Neural progenitor cell (in vitro differentiated cells): ENCODE data around the gene GLIS1. TPM values are rescaled to one million over a fixed set of nuclear protein-coding genes. Genes with fewer than 3 reads are reported as not detected.

Source experiments
- DNase-seq: peaks from one replicate; pipeline ENCODE4 v3.0.0-alpha.2; 2016; ENCODE audit warnings: low spot score
- H2AFZ ChIP-seq: fragments of 200-600 bp; sonication (generic); replicated peaks from 2 replicates; pipeline ENCODE4 v1.6.1; 2016; ENCODE audit warnings: antibody characterized with exemption
- H3F3A ChIP-seq: fragments of 200-600 bp; sonication (generic); 2 replicates; pipeline ENCODE4 v1.6.1; 2016; ENCODE audit warnings: antibody characterized with exemption, low read depth
- H3K27ac ChIP-seq: fragments of 200-600 bp; sonication (generic); 2 replicates; pipeline ENCODE4 v1.5.1; 2016; ENCODE audit warnings: mild to moderate bottlenecking
- H3K27me3 ChIP-seq: fragments of 200-600 bp; sonication (generic); 2 replicates; pipeline ENCODE4 v1.6.1; 2016; ENCODE audit warnings: mild to moderate bottlenecking, moderate library complexity
- H3K36me3 ChIP-seq: fragments of 200-600 bp; sonication (generic); 2 replicates; pipeline ENCODE4 v1.5.1; 2016
- H3K4me1 ChIP-seq: fragments of 200-600 bp; sonication (generic); 2 replicates; pipeline ENCODE4 v1.6.1; 2016; ENCODE audit warnings: mixed run types
- H3K4me2 ChIP-seq: fragments of 200-600 bp; sonication (generic); 2 replicates; pipeline ENCODE4 v1.6.1; 2016
- H3K4me3 ChIP-seq: fragments of 200-600 bp; sonication (generic); 2 replicates; pipeline ENCODE4 v1.5.1; 2016
- H3K79me2 ChIP-seq: fragments of 200-600 bp; sonication (generic); 2 replicates; pipeline ENCODE4 v1.6.1; 2016; ENCODE audit warnings: low read depth
- H3K9ac ChIP-seq: fragments of 200-600 bp; sonication (generic); 2 replicates; pipeline ENCODE4 v1.6.1; 2016
- H3K9me3 ChIP-seq: fragments of 200-600 bp; sonication (generic); 2 replicates; pipeline ENCODE4 v1.5.1; 2016; ENCODE audit warnings: low read depth
- H4K20me1 ChIP-seq: fragments of 200-600 bp; sonication (generic); 2 replicates; pipeline ENCODE4 v1.6.1; 2016; ENCODE audit warnings: low read depth
- H3K27ac Mint-ChIP-seq: 3 replicates; pipeline ENCODE4 v1.8.0; 2021; ENCODE audit warnings: mixed read lengths
- H3K27me3 Mint-ChIP-seq: 2 replicates; pipeline ENCODE4 v1.8.0; 2022; ENCODE audit warnings: low read depth, mild to moderate bottlenecking, inconsistent platforms, moderate library complexity, mixed read lengths; ENCODE audit not compliant: insufficient read depth
- H3K36me3 Mint-ChIP-seq: 3 replicates; pipeline ENCODE4 v1.8.0; 2021; ENCODE audit warnings: mixed read lengths
- H3K4me1 Mint-ChIP-seq: 3 replicates; pipeline ENCODE4 v1.8.0; 2021; ENCODE audit warnings: mixed read lengths
- H3K4me3 Mint-ChIP-seq: 3 replicates; pipeline ENCODE4 v1.8.0; 2021; ENCODE audit warnings: mild to moderate bottlenecking, moderate library complexity, mixed read lengths
- H3K9me3 Mint-ChIP-seq: 3 replicates; pipeline ENCODE4 v1.8.0; 2020; ENCODE audit warnings: mixed read lengths
- EZH2 ChIP-seq: fragments of 200-600 bp; sonication (generic); IDR thresholded peaks from 2 replicates; pipeline ENCODE4 v1.6.1; 2017; ENCODE audit warnings: antibody characterized with exemption, mild to moderate bottlenecking, moderate library complexity
- EZH2phosphoT487 ChIP-seq: fragments of 200-600 bp; sonication (generic); IDR thresholded peaks from 2 replicates; pipeline ENCODE4 v1.6.1; 2017; ENCODE audit warnings: antibody characterized with exemption
- total RNA-seq: library from RNA; depleted of rRNA; stranded (reverse); fragments of >200 nt; gene quantifications from 2 replicates; pipeline ENCODE4 v1.2.3, GENCODE V29; 2015; ENCODE audit warnings: low replicate concordance
- TF ChIP-seq, protein P1 (sequence below): fragments of 200-600 bp; sonication (generic); IDR thresholded peaks from 2 replicates; pipeline ENCODE4 v1.5.1; 2017; ENCODE audit warnings: antibody characterized with exemption, mild to moderate bottlenecking

GLIS1 gene
- total RNA-seq, 1 donor from 2014 or later, result not detected

DNA sequence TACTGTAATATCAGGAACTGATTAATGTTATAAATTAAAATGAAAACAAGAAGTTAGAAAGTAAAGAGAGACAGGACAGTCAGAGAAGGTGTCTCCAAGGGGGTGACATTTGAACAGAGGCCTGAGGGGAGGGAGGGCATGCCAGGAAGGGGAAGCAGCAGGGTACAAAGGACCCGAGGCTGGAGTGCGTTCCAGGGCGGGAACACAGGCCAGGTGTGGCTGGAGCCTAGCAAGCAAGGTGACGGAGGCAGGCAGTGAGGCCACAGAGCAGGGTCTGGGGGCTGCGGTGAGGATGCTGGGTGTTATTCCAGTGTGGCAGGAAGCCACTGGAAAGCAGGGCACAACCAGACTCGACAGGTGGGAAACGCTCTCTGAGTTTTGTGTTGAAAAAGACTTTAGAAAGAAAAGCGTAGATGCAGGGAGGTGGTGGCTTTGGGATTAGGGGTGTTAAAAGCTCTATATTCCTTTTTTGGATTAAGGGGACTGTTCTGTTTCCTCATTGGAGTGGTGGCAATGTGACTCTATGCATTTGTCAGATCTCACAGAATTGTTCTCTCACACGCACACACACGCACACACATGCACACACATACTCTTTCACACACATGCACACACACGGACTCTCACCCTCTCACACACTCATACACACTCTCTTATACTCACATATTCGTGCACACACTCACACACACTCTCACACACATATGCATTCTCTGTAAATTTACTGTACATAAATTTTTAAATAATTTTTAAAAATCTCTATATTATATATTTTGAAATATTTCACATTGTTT lies 124.5 kb downstream of the GLIS1 start:
- Histone ChIP-seq H4K20me1 (no peaks in the 10 kb centered on the region), H3K4me2 (no peak overlapping the region), H3F3A (no peaks in the 10 kb centered on the region), H3K9me3 (peaks cover 6% of the 10 kb centered on the region), H2AFZ (peak overlapping the region; percentile 45), H3K4me1 (no peaks in the 10 kb centered on the region), H3K4me3 (no peak overlapping the region), H3K36me3 (no peaks in the 10 kb centered on the region), H3K79me2 (no peaks in the 10 kb centered on the region), H3K27me3 (no peaks in the 10 kb centered on the region), H3K9ac (no peak overlapping the region), H3K27ac (no peak overlapping the region)
- Mint-ChIP-seq H3K27ac (no peak overlapping the region), H3K4me3 (no peak overlapping the region), H3K4me1 (no peaks in the 10 kb centered on the region), H3K27me3 (peaks cover 2% of the 10 kb centered on the region), H3K36me3 (peaks cover 1% of the 10 kb centered on the region), H3K9me3 (peaks cover 18% of the 10 kb centered on the region)
- DNase-seq, result no peak
- TF ChIP-seq EZH2, result no peak
- TF ChIP-seq, protein P1, sequence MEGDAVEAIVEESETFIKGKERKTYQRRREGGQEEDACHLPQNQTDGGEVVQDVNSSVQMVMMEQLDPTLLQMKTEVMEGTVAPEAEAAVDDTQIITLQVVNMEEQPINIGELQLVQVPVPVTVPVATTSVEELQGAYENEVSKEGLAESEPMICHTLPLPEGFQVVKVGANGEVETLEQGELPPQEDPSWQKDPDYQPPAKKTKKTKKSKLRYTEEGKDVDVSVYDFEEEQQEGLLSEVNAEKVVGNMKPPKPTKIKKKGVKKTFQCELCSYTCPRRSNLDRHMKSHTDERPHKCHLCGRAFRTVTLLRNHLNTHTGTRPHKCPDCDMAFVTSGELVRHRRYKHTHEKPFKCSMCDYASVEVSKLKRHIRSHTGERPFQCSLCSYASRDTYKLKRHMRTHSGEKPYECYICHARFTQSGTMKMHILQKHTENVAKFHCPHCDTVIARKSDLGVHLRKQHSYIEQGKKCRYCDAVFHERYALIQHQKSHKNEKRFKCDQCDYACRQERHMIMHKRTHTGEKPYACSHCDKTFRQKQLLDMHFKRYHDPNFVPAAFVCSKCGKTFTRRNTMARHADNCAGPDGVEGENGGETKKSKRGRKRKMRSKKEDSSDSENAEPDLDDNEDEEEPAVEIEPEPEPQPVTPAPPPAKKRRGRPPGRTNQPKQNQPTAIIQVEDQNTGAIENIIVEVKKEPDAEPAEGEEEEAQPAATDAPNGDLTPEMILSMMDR, result no peak
- no peak for TF ChIP-seq EZH2phosphoT487

- peaks cover 8% of the 10 kb centered on the region for H3K4me1 Mint-ChIP-seq
- Histone ChIP-seq H4K20me1 (no peaks in the 10 kb centered on the region), H3K27ac (no peak overlapping the region), H3K36me3 (no peaks in the 10 kb centered on the region), H3F3A (no peaks in the 10 kb centered on the region), H3K27me3 (no peaks in the 10 kb centered on the region), H3K4me1 (no peaks in the 10 kb centered on the region), H3K79me2 (no peaks in the 10 kb centered on the region), H3K9ac (no peak overlapping the region), H3K9me3 (peaks cover 6% of the 10 kb centered on the region), H3K4me2 (no peak overlapping the region), H2AFZ (no peak overlapping the region), H3K4me3 (no peak overlapping the region)
- no peak for DNase-seq
- TF ChIP-seq EZH2 (no peak), EZH2phosphoT487 (no peak)
- TF ChIP-seq, protein P1, result no peak
- H3K27ac Mint-ChIP-seq, result no peak overlapping the region
- peaks cover 18% of the 10 kb centered on the region for H3K9me3 Mint-ChIP-seq
- H3K4me3 Mint-ChIP-seq, result no peak overlapping the region
- H3K36me3 Mint-ChIP-seq, result peaks cover 1% of the 10 kb centered on the region
- peaks cover 9% of the 10 kb centered on the region for H3K27me3 Mint-ChIP-seq
Observed at GRCh38 chr1:53608676-53609075, 130.3 kb downstream of the GLIS1 start.

DNA sequence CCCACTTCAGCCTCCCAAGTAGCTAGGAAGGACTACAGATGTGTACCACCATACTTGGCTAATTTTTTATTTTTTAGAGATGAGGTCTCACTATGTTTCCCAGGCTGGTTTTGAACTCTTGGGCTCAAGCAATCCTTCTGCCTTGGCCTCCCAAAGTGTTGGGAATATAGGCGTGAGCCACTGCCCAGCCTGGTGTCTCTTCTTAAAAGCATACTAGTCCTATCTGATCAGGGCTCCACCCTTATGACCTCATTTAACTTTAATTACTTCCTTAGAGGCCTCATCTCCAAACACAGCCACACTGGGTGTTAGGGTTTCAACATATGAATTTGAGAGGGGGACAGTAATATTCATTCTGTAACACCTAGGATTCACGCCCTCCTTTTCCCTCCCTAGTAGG lies 130.9 kb downstream of the GLIS1 start:
- Histone ChIP-seq H3K36me3 (no peaks in the 10 kb centered on the region), H3K27me3 (no peaks in the 10 kb centered on the region), H4K20me1 (no peaks in the 10 kb centered on the region), H3K4me3 (no peak overlapping the region), H3K4me2 (no peak overlapping the region), H3K27ac (no peak overlapping the region), H3K9me3 (peaks cover 6% of the 10 kb centered on the region), H3K9ac (no peak overlapping the region), H2AFZ (no peak overlapping the region), H3K4me1 (no peaks in the 10 kb centered on the region), H3F3A (no peaks in the 10 kb centered on the region), H3K79me2 (no peaks in the 10 kb centered on the region)
- Mint-ChIP-seq H3K9me3 (peaks cover 18% of the 10 kb centered on the region), H3K4me1 (peaks cover 8% of the 10 kb centered on the region), H3K36me3 (peaks cover 1% of the 10 kb centered on the region), H3K27me3 (peaks cover 9% of the 10 kb centered on the region), H3K27ac (no peak overlapping the region), H3K4me3 (no peak overlapping the region)
- TF ChIP-seq, protein P1, result no peak
- TF ChIP-seq EZH2phosphoT487 (no peak), EZH2 (no peak)
- DNase-seq, result no peak
